Measurements from ENCODE around the gene OTUB2.

- TF ChIP-seq CTCF (conservative IDR thresholded peaks at IDR 0.05) (no peak), ZFX (IDR thresholded peaks at IDR 0.05) (no peak)
Observed at GRCh38 chr14:93996130-93996695, 29.9 kb upstream of the OTUB2 start.

Data from C4-2B (cell line).